Aorta (tissue), 5 donors: ENCODE measurements around the gene IFI44. TPM values are rescaled to one million over a fixed set of nuclear protein-coding genes. Genes with fewer than 3 reads are reported as not detected.

Source experiments
- ATAC-seq: fragments of 200-7000 bp; cut with Tn5 transposase; one replicate; pipeline ENCODE4 v1.9.1; 2022; ENCODE audit warnings: moderate library complexity; ENCODE audit not compliant: low FRiP score
- DNase-seq, 2 donors: peaks; one replicate each; pipeline ENCODE4 v3.0.0-alpha.2; 2020
- H3K27ac ChIP-seq, 2 donors: one replicate each; pipeline ENCODE4 v1.5.1; 2013; ENCODE audit warnings: low read length in 2 of 2, mild to moderate bottlenecking in 2 of 2, moderate library complexity in 2 of 2, control low read depth in 1 of 2, inconsistent platforms in 1 of 2, low read depth in 1 of 2
- H3K27me3 ChIP-seq, 2 donors: one replicate each; pipeline ENCODE4 v1.6.1; 2013; ENCODE audit warnings: control low read depth in 1 of 2, low read length in 1 of 2, mild to moderate bottlenecking in 1 of 2, moderate library complexity in 1 of 2; ENCODE audit not compliant: insufficient read depth in 2 of 2, control insufficient read depth in 1 of 2
- H3K36me3 ChIP-seq, 2 donors: one replicate each; pipeline ENCODE4 v1.6.1; 2013; ENCODE audit warnings: control low read depth in 1 of 2, low read length in 1 of 2, mild to moderate bottlenecking in 1 of 2; ENCODE audit not compliant: insufficient read depth in 2 of 2, control insufficient read depth in 1 of 2
- H3K4me1 ChIP-seq, 2 donors: one replicate each; pipeline ENCODE4 v1.6.1; 2013; ENCODE audit warnings: low read length in 2 of 2, control low read depth in 1 of 2, mild to moderate bottlenecking in 1 of 2, moderate library complexity in 1 of 2; ENCODE audit not compliant: insufficient read depth in 2 of 2, control insufficient read depth in 1 of 2
- H3K4me3 ChIP-seq, 2 donors: one replicate each; pipeline ENCODE4 v1.5.1; 2013; ENCODE audit warnings: low read length in 2 of 2, control low read depth in 1 of 2, mild to moderate bottlenecking in 1 of 2
- H3K9me3 ChIP-seq: one replicate; pipeline ENCODE4 v1.6.1; 2013; ENCODE audit warnings: mild to moderate bottlenecking, low read length; ENCODE audit not compliant: control insufficient read depth
- WGBS, 2 donors: extraction: QIAGEN DNeasy Blood & Tissue Kit; methylation state at CpG; one replicate each; pipeline ENCODE4 v1.1.7; 2013; 5-methylcytosine and 5-hydroxymethylcytosine counted together
- intact Hi-C, 2 donors: fragments of 100-400 bp; cut with DNase I; formaldehyde crosslinking; loops; one replicate each; pipeline versions ENCODE4 v1.14.2 to v1.15.0; 2022
- polyA plus RNA-seq, 2 donors: library from polyadenylated mRNA; stranded (reverse); fragments of 200-250 nt; gene quantifications; one replicate each; pipeline ENCODE4 v1.2.3, GENCODE V29; 2013
- total RNA-seq, 2 donors: library from RNA; stranded (reverse); fragmentation: NEBNext Ultra II Directional; extraction: Animal tissue kit (Norgen Biotek cat#: 25700); gene quantifications; one replicate each; pipeline ENCODE4 v1.2.1, GENCODE V29; 2021
- donor health status: healthy with polysubstance abuse.
- donor health status: Bipolar disorder and iron deficiency.
- donor health status: DM: no; HTN: no; CAD: no.
- donor health status: DM: no; HTN: no; CAD: no.
- donor health status: DM: yes; HTN: yes; CAD: no.

The IFI44 gene
- total and polyA plus RNA-seq, 4 donors = 12.4 to 52.7 (median 26.6) TPM

- DNase-seq (no peak), ATAC-seq (no peak)
- no peaks in the 10 kb centered on the region for H3K4me1 ChIP-seq
- H3K4me3 ChIP-seq = no peak overlapping the region
- H3K36me3 ChIP-seq = no peaks in the 10 kb centered on the region
- no peak overlapping the region for H3K27ac ChIP-seq
- no peaks in the 10 kb centered on the region for H3K9me3 ChIP-seq
- 91 to 92% methylated on average over 4 of the region's 4 CpGs for WGBS, 2 donors
- intact Hi-C loops = no loop called here
- H3K27me3 ChIP-seq = no peaks in the 10 kb centered on the region
These were observed 8.1 kb upstream of the IFI44 start for GRCh38 chr1:78641558-78641957.

- 57 to 71% methylated on average over 1 of the region's 1 CpG for WGBS, 2 donors
- ATAC-seq = no peak
- peaks cover 2 to 3% of the 10 kb centered on the region in 2 donors for H3K4me1 ChIP-seq
These were observed 3.9 kb upstream of the IFI44 start for GRCh38 chr1:78645723-78646122.

GRCh38 chr1:78647238-78647637 lies 2.4 kb upstream of the IFI44 start:
- Histone ChIP-seq H3K27ac (no peak overlapping the region), H3K4me1 (peaks cover 2 to 3% of the 10 kb centered on the region in 2 donors), H3K4me3 (no peak overlapping the region), H3K27me3 (no peaks in the 10 kb centered on the region), H3K9me3 (no peaks in the 10 kb centered on the region), H3K36me3 (no peaks in the 10 kb centered on the region)
- 86 to 94% methylated on average over 1 of the region's 1 CpG for WGBS, 2 donors
- ATAC-seq = no peak
- intact Hi-C loops = no loop called here
- no peak for DNase-seq

More at GRCh38 chr1:78645723-78646122, 3.9 kb upstream of the IFI44 start:
- Histone ChIP-seq H3K27me3 (no peaks in the 10 kb centered on the region), H3K9me3 (no peaks in the 10 kb centered on the region), H3K36me3 (no peaks in the 10 kb centered on the region), H3K27ac (no peak overlapping the region), H3K4me3 (no peak overlapping the region)
- intact Hi-C loops = no loop called here
- DNase-seq = no peak

- no peak for ATAC-seq
- WGBS, 2 donors = 85 to 91% methylated on average over 6 of the region's 6 CpGs
- Histone ChIP-seq H3K4me3 (no peak overlapping the region), H3K27me3 (no peaks in the 10 kb centered on the region), H3K9me3 (no peaks in the 10 kb centered on the region), H3K27ac (no peak overlapping the region), H3K4me1 (peaks cover 2 to 3% of the 10 kb centered on the region in 2 donors), H3K36me3 (peaks cover 0 to 2% of the 10 kb centered on the region in 2 donors)
- intact Hi-C loops = no loop called here
- no peak for DNase-seq
These were observed 556 bp downstream of the IFI44 start for GRCh38 chr1:78650114-78650660.

- H3K4me1 ChIP-seq = peaks cover 2 to 3% of the 10 kb centered on the region in 2 donors
- H3K9me3 ChIP-seq = no peaks in the 10 kb centered on the region
- ATAC-seq (no peak), DNase-seq (no peak)
- intact Hi-C loops = no loop called here
- WGBS, 2 donors = 81 to 84% methylated on average over 12 of the region's 12 CpGs
- H3K4me3 ChIP-seq = no peak overlapping the region
- no peak overlapping the region for H3K27ac ChIP-seq
- peaks cover 0 to 2% of the 10 kb centered on the region in 2 donors for H3K36me3 ChIP-seq
- no peaks in the 10 kb centered on the region for H3K27me3 ChIP-seq
These were observed 1.6 kb downstream of the IFI44 start for GRCh38 chr1:78651241-78651640.

GRCh38 chr1:78652019-78652560 lies 2.5 kb downstream of the IFI44 start:
- Histone ChIP-seq H3K27ac (no peak overlapping the region), H3K27me3 (no peaks in the 10 kb centered on the region), H3K4me3 (no peak overlapping the region), H3K9me3 (no peaks in the 10 kb centered on the region), H3K4me1 (peaks cover 2 to 3% of the 10 kb centered on the region in 2 donors), H3K36me3 (peaks cover 0 to 2% of the 10 kb centered on the region in 2 donors)
- intact Hi-C loops = no loop called here
- DNase-seq = peak in 1 of 2 donors; percentile 37
- WGBS, 2 donors = 90 to 93% methylated on average over 17 of the region's 17 CpGs
- no peak for ATAC-seq

GRCh38 chr1:78658901-78659300 lies 9.3 kb downstream of the IFI44 start:
- Histone ChIP-seq H3K9me3 (no peaks in the 10 kb centered on the region), H3K36me3 (peaks cover 0 to 2% of the 10 kb centered on the region in 2 donors), H3K27me3 (no peaks in the 10 kb centered on the region), H3K27ac (no peak overlapping the region), H3K4me1 (no peaks in the 10 kb centered on the region), H3K4me3 (no peak overlapping the region)
- no peak for ATAC-seq
- intact Hi-C loops = no loop called here
- DNase-seq = no peak
- WGBS, 2 donors = 94 to 100% methylated on average over 1 of the region's 1 CpG

GRCh38 chr1:78663923-78664322 lies 14.3 kb downstream of the IFI44 start:
- intact Hi-C loops = no loop called here
- H3K36me3 ChIP-seq = no peaks in the 10 kb centered on the region
- WGBS, 2 donors = 74 to 82% methylated on average over 2 of the region's 2 CpGs
- H3K4me3 ChIP-seq = no peak overlapping the region
- no peaks in the 10 kb centered on the region for H3K9me3 ChIP-seq
- ATAC-seq (no peak), DNase-seq (no peak)
- H3K27me3 ChIP-seq = no peaks in the 10 kb centered on the region
- no peaks in the 10 kb centered on the region for H3K4me1 ChIP-seq
- no peak overlapping the region for H3K27ac ChIP-seq

GRCh38 chr1:78664763-78665162 lies 15.1 kb downstream of the IFI44 start:
- WGBS, 2 donors = 94 to 98% methylated on average over 1 of the region's 1 CpG
- Histone ChIP-seq H3K4me1 (no peaks in the 10 kb centered on the region), H3K27me3 (no peaks in the 10 kb centered on the region), H3K27ac (no peak overlapping the region), H3K36me3 (no peaks in the 10 kb centered on the region), H3K9me3 (no peaks in the 10 kb centered on the region), H3K4me3 (no peak overlapping the region)
- no peak for ATAC-seq
- intact Hi-C loops = no loop called here
- no peak for DNase-seq
